Keratinocyte (primary cell): Measurements from ENCODE around the gene IFT43. TPM values are rescaled to one million over a fixed set of nuclear protein-coding genes. Genes with fewer than 3 reads are reported as not detected.

ENCODE experiments used
- DNase-seq: peaks from one replicate; pipeline ENCODE4 v3.0.0-alpha.2; 2011; ENCODE audit warnings: low read depth, missing footprints, low spot score
- FAIRE-seq: peaks from 2 replicates; lab custom pipeline; 2011; peaks lifted over from hg19 to GRCh38; lab: Jason Lieb, UNC
- H2AFZ ChIP-seq: 2 replicates; pipeline ENCODE4 v1.6.0; 2012; ENCODE audit warnings: low read length, control low read depth, inconsistent platforms; ENCODE audit not compliant: control insufficient read depth
- H3K27ac ChIP-seq: 2 replicates; pipeline ENCODE4 v1.5.1; 2011; ENCODE audit warnings: low read length; ENCODE audit not compliant: control insufficient read depth, insufficient read depth
- H3K27me3 ChIP-seq: 3 replicates; pipeline ENCODE4 v1.6.0; 2011; ENCODE audit warnings: low read length; ENCODE audit not compliant: control insufficient read depth, insufficient read depth; ENCODE audit errors: extremely low read depth
- H3K36me3 ChIP-seq, 2 experiments: 2 replicates in 1 of 2; 3 replicates in 1 of 2; pipeline ENCODE4 v1.5.1; 2011; ENCODE audit warnings: low read length in 2 of 2, mild to moderate bottlenecking in 1 of 2; ENCODE audit not compliant: control insufficient read depth in 2 of 2, insufficient read depth in 2 of 2; ENCODE audit errors: extremely low read depth in 1 of 2
- H3K4me1 ChIP-seq: 3 replicates; pipeline ENCODE4 v1.5.1; 2011; ENCODE audit warnings: low read length; ENCODE audit not compliant: control insufficient read depth, insufficient read depth; ENCODE audit errors: extremely low read depth
- H3K4me2 ChIP-seq: 3 replicates; pipeline ENCODE4 v1.6.0; 2011; ENCODE audit warnings: low read depth, low read length; ENCODE audit not compliant: control insufficient read depth, insufficient read depth; ENCODE audit errors: extremely low read depth
- H3K4me3 ChIP-seq, 3 experiments: fragments of 200-600 bp in 1 of 3; sonication (generic) in 1 of 3; 2 replicates in 2 of 3; 3 replicates in 1 of 3; pipeline ENCODE4 v1.5.1; 2011 to 2016; ENCODE audit warnings: low read length in 3 of 3, mild to moderate bottlenecking in 3 of 3, control low read depth in 2 of 3, inconsistent platforms in 1 of 3, low read depth in 1 of 3, mixed read lengths in 1 of 3, mixed run types in 1 of 3, moderate library complexity in 1 of 3; ENCODE audit not compliant: control insufficient read depth in 2 of 3, insufficient read depth in 2 of 3; ENCODE audit errors: extremely low read depth in 1 of 3
- H3K79me2 ChIP-seq: 2 replicates; pipeline ENCODE4 v1.6.0; 2012; ENCODE audit warnings: low read length; ENCODE audit not compliant: control insufficient read depth, insufficient read depth
- H3K9ac ChIP-seq: 3 replicates; pipeline ENCODE4 v1.6.0; 2011; ENCODE audit warnings: low read length; ENCODE audit not compliant: control insufficient read depth, insufficient read depth; ENCODE audit errors: extremely low read depth
- H3K9me1 ChIP-seq: 3 replicates; pipeline ENCODE4 v1.6.0; 2011; ENCODE audit warnings: low read length; ENCODE audit not compliant: control insufficient read depth, insufficient read depth; ENCODE audit errors: extremely low read depth
- H3K9me3 ChIP-seq: 2 replicates; pipeline ENCODE4 v1.5.1; 2012; ENCODE audit warnings: low read depth, low read length; ENCODE audit not compliant: control insufficient read depth
- H4K20me1 ChIP-seq: 3 replicates; pipeline ENCODE4 v1.6.0; 2011; ENCODE audit warnings: low read length; ENCODE audit not compliant: control insufficient read depth, insufficient read depth; ENCODE audit errors: extremely low read depth
- EZH2 ChIP-seq: IDR thresholded peaks from one replicate; pipeline ENCODE4 v1.6.1; 2012; ENCODE audit warnings: inconsistent platforms, mild to moderate bottlenecking, low read length, moderate library complexity
- dilution Hi-C: fragments of 300-500 bp; cut with MboI; formaldehyde crosslinking; loops from one replicate; pipeline ENCODE4 v1.7.0; 2020; ENCODE audit warnings: low sequenced_read_pairs; ENCODE audit not compliant: extremely low pct_ligation_motif_present
- polyA plus RNA-seq, 5 experiments: library from polyadenylated mRNA; depleted of rRNA in 3 of 5; stranded (reverse) in 3 of 5; stranded (forward) in 1 of 5; unstranded in 1 of 5; fragments of >200 nt; gene quantifications; 1 replicate in 1 of 5; 2 replicates in 3 of 5; 3 replicates in 1 of 5; pipeline versions ENCODE4 v1.2.1 to v1.2.3, GENCODE V29; 2011 to 2012; ENCODE audit warnings: missing spikeins in 2 of 5, low read depth in 1 of 5, low replicate concordance in 1 of 5
- TF ChIP-seq, protein P1 (sequence below), 3 experiments: IDR thresholded peaks in 1 of 3; conservative IDR thresholded peaks in 1 of 3; optimal IDR thresholded peaks in 1 of 3; 2 replicates in 2 of 3; 3 replicates in 1 of 3; pipeline versions ENCODE3 to v1.5.1; 2011; ENCODE audit warnings: low read length in 3 of 3, mild to moderate bottlenecking in 3 of 3, moderate library complexity in 2 of 3, control low read depth in 1 of 3, inconsistent platforms in 1 of 3; ENCODE audit not compliant: insufficient read depth in 2 of 3; ENCODE audit errors: extremely low read depth in 1 of 3

IFT43 gene
- polyA plus RNA-seq, 1 donor (not counting 4 experiments of a cell fraction or from before 2014, with no cell fraction given) = 41.6 TPM

GRCh38 chr14:75969891-75970290 lies 15.7 kb upstream of the IFT43 start:
- Histone ChIP-seq H3K27me3 (no peaks in the 10 kb centered on the region), H3K4me3 (no peak overlapping the region), H3K9me3 (no peaks in the 10 kb centered on the region), H3K9ac (no peak overlapping the region), H3K36me3 (no peaks in the 10 kb centered on the region), H3K27ac (no peak overlapping the region), H3K9me1 (peaks cover 2% of the 10 kb centered on the region), H2AFZ (no peak overlapping the region), H4K20me1 (no peaks in the 10 kb centered on the region), H3K4me2 (no peak overlapping the region), H3K4me1 (no peaks in the 10 kb centered on the region), H3K79me2 (no peaks in the 10 kb centered on the region)
- dilution Hi-C loops = no loop called here
- FAIRE-seq (no peak), DNase-seq (no peak)
- TF ChIP-seq EZH2 = no peak

GRCh38 chr14:75970989-75971388 lies 14.6 kb upstream of the IFT43 start:
- no peak for DNase-seq
- TF ChIP-seq, protein P1, sequence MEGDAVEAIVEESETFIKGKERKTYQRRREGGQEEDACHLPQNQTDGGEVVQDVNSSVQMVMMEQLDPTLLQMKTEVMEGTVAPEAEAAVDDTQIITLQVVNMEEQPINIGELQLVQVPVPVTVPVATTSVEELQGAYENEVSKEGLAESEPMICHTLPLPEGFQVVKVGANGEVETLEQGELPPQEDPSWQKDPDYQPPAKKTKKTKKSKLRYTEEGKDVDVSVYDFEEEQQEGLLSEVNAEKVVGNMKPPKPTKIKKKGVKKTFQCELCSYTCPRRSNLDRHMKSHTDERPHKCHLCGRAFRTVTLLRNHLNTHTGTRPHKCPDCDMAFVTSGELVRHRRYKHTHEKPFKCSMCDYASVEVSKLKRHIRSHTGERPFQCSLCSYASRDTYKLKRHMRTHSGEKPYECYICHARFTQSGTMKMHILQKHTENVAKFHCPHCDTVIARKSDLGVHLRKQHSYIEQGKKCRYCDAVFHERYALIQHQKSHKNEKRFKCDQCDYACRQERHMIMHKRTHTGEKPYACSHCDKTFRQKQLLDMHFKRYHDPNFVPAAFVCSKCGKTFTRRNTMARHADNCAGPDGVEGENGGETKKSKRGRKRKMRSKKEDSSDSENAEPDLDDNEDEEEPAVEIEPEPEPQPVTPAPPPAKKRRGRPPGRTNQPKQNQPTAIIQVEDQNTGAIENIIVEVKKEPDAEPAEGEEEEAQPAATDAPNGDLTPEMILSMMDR (optimal IDR thresholded peaks at IDR 0.05 in 1 of 3, IDR thresholded peaks at IDR 0.05 in 1 of 3, conservative IDR thresholded peaks at IDR 0.05 in 1 of 3; ENCODE audit: extremely low read depth in 1 of 3, insufficient read depth in 2 of 3, low read length in 3 of 3) = no peak
- no peak for TF ChIP-seq EZH2
- H3K79me2 ChIP-seq = no peaks in the 10 kb centered on the region
- no peak overlapping the region for H3K27ac ChIP-seq
- H3K9me3 ChIP-seq = no peaks in the 10 kb centered on the region
- no peaks in the 10 kb centered on the region for H4K20me1 ChIP-seq
- no peaks in the 10 kb centered on the region for H3K27me3 ChIP-seq
- no peak overlapping the region for H3K4me2 ChIP-seq
- no peak overlapping the region for H2AFZ ChIP-seq
- H3K4me1 ChIP-seq = no peaks in the 10 kb centered on the region
- peaks cover 2% of the 10 kb centered on the region for H3K9me1 ChIP-seq
- no peaks in the 10 kb centered on the region for H3K36me3 ChIP-seq
- no peak overlapping the region for H3K4me3 ChIP-seq
- dilution Hi-C loops = no loop called here
- FAIRE-seq = no peak
- H3K9ac ChIP-seq = no peak overlapping the region

DNA sequence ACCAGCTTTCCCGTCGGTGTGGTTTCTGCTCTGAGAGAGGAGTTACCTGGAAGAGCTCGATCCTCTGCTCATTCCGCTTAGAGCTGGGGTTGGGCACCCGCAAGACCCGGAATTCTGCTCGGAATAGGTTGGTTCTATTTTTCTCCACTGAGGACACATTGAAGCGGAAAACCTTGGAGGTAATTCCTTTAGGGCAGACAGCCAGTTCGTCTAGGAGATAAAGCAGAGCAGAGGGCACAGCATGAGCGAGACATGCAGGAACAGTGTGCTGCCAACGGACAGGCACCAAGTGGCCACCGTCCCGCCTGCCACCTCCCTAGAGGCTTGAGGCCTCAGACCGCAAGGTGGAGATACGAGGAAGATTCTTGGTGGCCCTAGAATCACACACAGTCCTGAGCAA lies 14.1 kb upstream of the IFT43 start:
- TF ChIP-seq, protein P1 (optimal IDR thresholded peaks at IDR 0.05 in 1 of 3, IDR thresholded peaks at IDR 0.05 in 1 of 3, conservative IDR thresholded peaks at IDR 0.05 in 1 of 3; ENCODE audit: extremely low read depth in 1 of 3, insufficient read depth in 2 of 3, low read length in 3 of 3) = no peak
- no peak for TF ChIP-seq EZH2
- Histone ChIP-seq H3K27ac (no peak overlapping the region), H3K4me3 (no peak overlapping the region), H3K36me3 (no peaks in the 10 kb centered on the region), H3K9ac (no peak overlapping the region), H3K79me2 (no peaks in the 10 kb centered on the region), H3K9me1 (peaks cover 2% of the 10 kb centered on the region), H3K9me3 (no peaks in the 10 kb centered on the region), H3K4me2 (no peak overlapping the region), H4K20me1 (no peaks in the 10 kb centered on the region), H3K4me1 (no peaks in the 10 kb centered on the region), H3K27me3 (no peaks in the 10 kb centered on the region), H2AFZ (no peak overlapping the region)
- FAIRE-seq (no peak), DNase-seq (no peak)
- dilution Hi-C loops = no loop called here
